GM18861 (cell line): ENCODE measurements around the gene CHID1.

Source experiments
- ATAC-seq: cut with Tn5 transposase; IDR thresholded peaks from one replicate; pipeline ENCODE4 v1.9.1; 2021; ENCODE audit not compliant: unreplicated experiment

CHID1 gene

DNA sequence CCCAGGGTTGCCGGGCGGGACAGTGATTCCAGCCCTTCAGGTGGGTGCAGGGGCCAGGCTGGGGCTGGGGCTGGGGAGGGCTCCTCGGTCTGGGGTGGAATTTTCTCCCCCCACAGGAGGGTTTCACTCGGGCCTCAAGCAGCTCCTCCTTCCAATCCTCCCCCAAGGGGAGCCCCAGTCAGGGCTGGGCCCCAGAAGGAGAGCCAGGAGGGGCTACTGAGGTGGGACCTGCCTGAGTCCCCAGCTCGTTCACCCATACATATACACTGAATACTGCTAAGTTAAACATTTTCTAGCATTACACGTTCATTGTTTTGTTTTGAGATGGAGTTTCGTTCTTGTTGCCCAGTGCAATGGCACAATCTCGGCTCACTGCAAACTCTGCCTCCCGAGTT lies 84.4 kb downstream of the CHID1 start:
- ATAC-seq = no peak

DNA sequence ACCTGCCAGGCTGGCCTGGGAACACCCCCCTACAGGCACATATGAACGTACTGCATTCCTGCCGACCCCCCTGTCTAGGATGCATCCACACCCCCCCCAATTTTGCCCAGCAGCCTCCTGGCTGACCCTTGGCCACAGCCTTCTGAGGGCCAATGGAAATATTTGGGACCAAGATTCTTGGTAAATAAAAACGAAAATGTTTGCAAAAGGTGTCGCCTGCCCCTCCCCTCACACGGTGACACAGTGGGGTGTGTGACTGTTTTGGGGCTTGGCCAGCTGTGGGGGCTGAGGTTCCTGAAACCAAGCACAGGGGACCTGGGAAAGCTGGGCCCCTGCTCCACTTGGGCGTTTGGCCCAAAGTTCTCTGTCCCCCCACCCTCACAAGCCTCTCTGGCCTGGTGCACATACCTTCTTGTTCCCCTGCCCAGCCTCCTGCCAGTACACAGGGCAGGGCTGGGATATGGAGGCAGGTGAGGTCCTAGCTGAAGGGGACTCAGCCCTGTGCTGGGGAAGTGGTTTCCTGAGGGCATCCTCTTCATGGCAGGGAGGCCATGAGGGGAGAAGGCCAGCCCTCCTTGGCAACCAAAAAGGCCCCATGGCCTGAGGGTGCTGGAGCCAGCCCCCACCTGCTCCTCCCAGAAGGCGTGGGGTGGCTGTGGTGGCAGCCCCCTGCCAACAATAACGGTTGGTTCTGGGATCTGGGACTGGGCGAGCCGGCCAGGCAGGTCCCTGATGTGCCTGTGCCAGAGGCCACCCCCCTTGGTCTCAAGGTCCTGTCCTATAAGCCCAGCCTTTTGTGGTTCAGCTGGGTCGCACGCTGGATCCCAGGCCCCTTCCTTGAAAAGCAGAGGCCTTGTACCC lies 85.0 kb downstream of the CHID1 start:
- no peak for ATAC-seq

- no peak for ATAC-seq
Measured at GRCh38 chr11:824942-825341, 85.7 kb downstream of the CHID1 start.

- no peak for ATAC-seq
Measured at GRCh38 chr11:824292-824880, 86.2 kb downstream of the CHID1 start.

- no peak for ATAC-seq
Measured at GRCh38 chr11:823441-824291, 86.9 kb downstream of the CHID1 start.

- no peak for ATAC-seq
Measured at GRCh38 chr11:821512-822371, 88.9 kb downstream of the CHID1 start.

GRCh38 chr11:820655-821511 lies 89.7 kb downstream of the CHID1 start:
- ATAC-seq = no peak

DNA sequence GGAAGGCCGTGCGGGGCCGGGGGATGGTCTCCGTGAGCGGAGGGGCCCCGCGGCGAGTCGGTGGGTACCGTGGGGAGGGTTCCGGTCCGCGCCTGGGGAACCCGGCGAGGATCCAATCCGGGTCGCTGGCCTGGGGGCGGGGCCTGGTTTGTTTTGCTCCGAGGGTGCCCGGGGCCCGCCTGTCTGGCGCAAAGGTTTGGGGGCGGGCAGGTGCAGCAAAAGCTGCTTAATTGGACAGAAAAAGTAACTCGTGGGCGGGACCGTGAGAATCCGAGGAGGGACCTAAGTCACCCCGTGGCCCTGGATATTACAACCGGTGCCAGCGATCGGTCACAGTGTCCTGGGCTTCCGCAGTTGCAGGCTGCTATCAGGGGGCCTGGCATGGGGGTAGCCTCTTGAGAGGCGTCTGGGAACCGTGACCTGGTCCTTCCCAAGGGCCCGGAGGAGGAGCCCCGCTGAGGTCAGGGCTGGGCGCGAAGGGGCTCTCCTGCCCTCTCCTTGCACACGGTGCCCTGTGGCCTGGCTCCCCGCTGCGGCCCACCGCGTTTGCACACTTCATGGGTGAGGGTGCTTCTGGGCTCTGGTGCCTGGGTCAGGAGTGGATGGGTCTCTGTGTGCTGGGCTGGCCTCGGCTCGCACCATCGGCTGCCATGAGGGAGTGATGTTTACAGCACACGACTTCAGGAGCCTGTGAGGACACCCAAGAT lies 90.5 kb downstream of the CHID1 start:
- peak; percentile 40 for ATAC-seq

DNA sequence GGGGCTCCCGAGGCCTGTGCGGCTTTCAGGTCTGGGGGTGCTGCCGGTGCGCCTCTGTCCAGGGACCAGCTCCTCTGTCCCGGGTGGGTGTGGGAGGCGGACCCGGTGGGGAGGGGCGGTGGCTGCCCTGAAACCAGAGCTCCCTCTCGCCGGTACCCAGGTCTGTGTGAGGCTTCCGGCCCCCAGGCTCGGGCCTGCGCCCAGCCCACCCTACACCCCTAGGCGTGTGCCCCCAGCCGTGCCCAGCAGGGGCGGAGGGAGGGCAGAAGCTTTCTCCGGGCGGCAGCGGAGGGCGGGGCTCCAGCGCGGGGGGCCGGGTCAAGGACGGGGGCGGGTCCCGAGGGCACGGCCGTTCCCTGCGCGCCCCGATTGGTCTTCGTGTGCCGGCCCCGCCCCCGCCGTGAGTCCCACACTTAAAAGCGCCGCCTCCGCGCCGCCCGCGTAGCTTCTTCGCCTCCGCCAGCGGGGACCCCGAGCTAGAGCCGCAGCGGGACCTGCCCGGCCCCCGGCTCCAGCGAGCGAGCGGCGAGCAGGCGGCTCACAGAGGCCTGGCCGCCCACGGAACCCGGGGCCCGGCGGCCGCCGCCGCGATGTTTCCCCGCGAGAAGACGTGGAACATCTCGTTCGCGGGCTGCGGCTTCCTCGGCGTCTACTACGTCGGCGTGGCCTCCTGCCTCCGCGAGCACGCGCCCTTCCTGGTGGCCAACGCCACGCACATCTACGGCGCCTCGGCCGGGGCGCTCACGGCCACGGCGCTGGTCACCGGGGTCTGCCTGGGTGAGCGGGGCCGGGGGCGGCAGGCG lies 91.3 kb downstream of the CHID1 start:
- ATAC-seq = peak; percentile 49

DNA sequence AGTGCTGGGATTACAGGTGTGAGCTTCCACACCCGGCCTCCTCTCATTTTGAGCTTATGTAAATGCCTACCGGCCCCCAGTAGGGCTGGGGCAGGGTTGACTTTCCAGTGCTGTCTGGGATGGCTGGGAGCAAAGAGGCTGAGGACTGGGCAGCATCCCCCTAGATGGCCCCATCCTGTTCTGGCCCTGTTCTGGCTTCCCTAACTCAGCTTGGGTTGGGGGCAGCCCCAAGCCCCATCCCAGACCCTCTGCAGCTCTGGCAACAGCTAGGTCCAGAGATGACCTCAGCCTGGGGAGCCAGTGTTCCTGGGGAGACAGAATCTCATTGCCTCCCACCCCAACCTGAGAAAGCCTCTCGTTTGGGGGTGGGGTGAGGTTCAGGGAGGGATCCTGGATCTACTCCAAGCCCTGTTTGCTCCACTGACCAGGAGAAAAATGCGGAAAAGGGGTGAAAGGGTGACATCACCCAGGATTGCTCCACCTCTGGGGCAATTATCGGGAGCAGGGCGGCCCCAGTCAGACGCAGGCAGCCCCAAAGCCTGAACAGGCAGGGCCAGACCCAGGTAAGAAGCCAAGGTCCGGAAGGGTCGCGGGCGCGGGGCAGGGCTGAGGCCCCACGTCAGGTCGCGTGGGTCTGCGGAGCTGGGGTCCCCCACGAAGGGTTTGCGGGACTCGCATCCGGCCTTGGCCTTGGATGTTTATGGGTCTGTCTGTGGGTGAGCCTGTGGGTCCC lies 92.0 kb downstream of the CHID1 start, which contains the start of gene PNPLA2:
Gene PNPLA2 (plus strand): TSS at position 519 of the 733 bp plus-strand sequence. CDS start 805 bp downstream, outside the sequence.
- no peak for ATAC-seq
